Glomerular endothelial cell (primary cell): Measurements from ENCODE around the gene CETN3. TPM values are rescaled to one million over a fixed set of nuclear protein-coding genes. Genes with fewer than 3 reads are reported as not detected.
"Not testable (repeated sequence)": the region's sequence is repeated elsewhere in the genome, so short reads cannot be mapped to it uniquely, and the experiment has no call there.

Experiments
- DNase-seq: peaks from one replicate; pipeline ENCODE4 v3.0.0-alpha.2; 2011; ENCODE audit warnings: low read depth, low spot score; ENCODE audit errors: extremely low read depth
- total RNA-seq: library from RNA; depleted of rRNA; stranded (reverse); fragments of >200 nt; gene quantifications from 2 replicates; pipeline ENCODE4 v1.2.3, GENCODE V29; 2015

Gene CETN3
- total RNA-seq, 1 donor from 2014 or later, result 12.2 TPM

- no peak for DNase-seq
Observed at GRCh38 chr5:90384389-90384788, 25.2 kb downstream of the CETN3 start.

GRCh38 chr5:90383903-90384302 lies 25.7 kb downstream of the CETN3 start:
- no peak for DNase-seq

- no peak for DNase-seq
Observed at GRCh38 chr5:90381213-90381929, 28.2 kb downstream of the CETN3 start.

GRCh38 chr5:90379652-90380051 lies 29.9 kb downstream of the CETN3 start:
- no peak for DNase-seq

- DNase-seq, result no peak
Observed at GRCh38 chr5:90378752-90379151, 30.8 kb downstream of the CETN3 start.

- DNase-seq, result not testable (repeated sequence)
Observed at GRCh38 chr5:90371269-90371668, 38.3 kb downstream of the CETN3 start.

GRCh38 chr5:90368454-90369246 lies 40.9 kb downstream of the CETN3 start:
- DNase-seq, result no peak

- no peak for DNase-seq
Observed at GRCh38 chr5:90367879-90368278, 41.7 kb downstream of the CETN3 start.

GRCh38 chr5:90366948-90367347 lies 42.6 kb downstream of the CETN3 start:
- no peak for DNase-seq

- no peak for DNase-seq
Observed at GRCh38 chr5:90365328-90365727, 44.2 kb downstream of the CETN3 start.

- DNase-seq, result no peak
Observed at GRCh38 chr5:90359073-90359920, 50.3 kb downstream of the CETN3 start.

GRCh38 chr5:90356622-90357021 lies 52.9 kb downstream of the CETN3 start:
- DNase-seq, result no peak

- DNase-seq, result no peak
Observed at GRCh38 chr5:90356176-90356575, 53.4 kb downstream of the CETN3 start.

GRCh38 chr5:90355635-90356034 lies 53.9 kb downstream of the CETN3 start:
- DNase-seq, result no peak

- no peak for DNase-seq
Observed at GRCh38 chr5:90353254-90353653, 56.3 kb downstream of the CETN3 start.

- DNase-seq, result no peak
Observed at GRCh38 chr5:90351101-90351500, 58.5 kb downstream of the CETN3 start.

- no peak for DNase-seq
Observed at GRCh38 chr5:90347462-90347861, 62.1 kb downstream of the CETN3 start.

GRCh38 chr5:90345684-90346083 lies 63.9 kb downstream of the CETN3 start:
- DNase-seq, result no peak

- DNase-seq, result no peak
Observed at GRCh38 chr5:90344689-90345088, 64.9 kb downstream of the CETN3 start.

GRCh38 chr5:90343731-90344130 lies 65.8 kb downstream of the CETN3 start:
- DNase-seq, result not testable (repeated sequence)

- no peak for DNase-seq
Observed at GRCh38 chr5:90342576-90342975, 67.0 kb downstream of the CETN3 start.
